Esophagus squamous epithelium (tissue), 5 donors: ENCODE results near the gene TPO. TPM values are rescaled to one million over a fixed set of nuclear protein-coding genes. Genes with fewer than 3 reads are reported as not detected.

Experiments
- DNase-seq: peaks from one replicate; lab custom pipeline; 2025; lab: John Stamatoyannopoulos, UW
- H3K27ac ChIP-seq, 4 donors: fragments of 200-600 bp; sonication (generic); one replicate each; pipeline ENCODE4 v1.5.1; 2016 to 2019; ENCODE audit warnings: mild to moderate bottlenecking in 1 of 4
- H3K27me3 ChIP-seq, 4 donors: fragments of 200-600 bp; sonication (generic); 1 replicate in 3 of 4; 2 replicates in 1 of 4; pipeline versions ENCODE4 v1.5.1 to v1.6.0; 2017 to 2021; ENCODE audit warnings: antibody characterized with exemption in 1 of 4
- H3K36me3 ChIP-seq, 3 donors: fragments of 200-600 bp; sonication (generic); one replicate each; pipeline ENCODE4 v1.5.1; 2016 to 2019
- H3K4me1 ChIP-seq, 3 donors: fragments of 200-600 bp; sonication (generic); one replicate each; pipeline ENCODE4 v1.5.1; 2017 to 2019
- H3K4me3 ChIP-seq, 4 donors: fragments of 200-600 bp; sonication (generic); 1 replicate in 3 of 4; 2 replicates in 1 of 4; pipeline ENCODE4 v1.5.1; 2016 to 2019; ENCODE audit warnings: mild to moderate bottlenecking in 2 of 4, moderate library complexity in 1 of 4
- H3K9me3 ChIP-seq, 3 donors: fragments of 200-600 bp; sonication (generic); one replicate each; pipeline ENCODE4 v1.5.1; 2016 to 2019
- CTCF ChIP-seq, 6 experiments: fragments of 450-650 bp in 4 of 6; fragments of 200-600 bp in 2 of 6; sonication (generic) in 2 of 6; IDR thresholded peaks; one replicate each; pipeline ENCODE4 v1.5.1; 2016 to 2019; ENCODE audit warnings: antibody characterized with exemption in 6 of 6, mild to moderate bottlenecking in 4 of 6, moderate library complexity in 4 of 6
- POLR2A ChIP-seq, 4 donors: fragments of 450-650 bp; IDR thresholded peaks; one replicate each; pipeline ENCODE4 v1.6.1; 2017; ENCODE audit warnings: antibody characterized with exemption in 4 of 4, mild to moderate bottlenecking in 4 of 4, moderate library complexity in 3 of 4
- WGBS, 2 donors: methylation state at CpG; one replicate each; pipeline ENCODE4 v1.1.5; 2018; 5-methylcytosine and 5-hydroxymethylcytosine counted together
- intact Hi-C: fragments of 100-400 bp; cut with DNase I; formaldehyde crosslinking; loops from one replicate; pipeline ENCODE4 v1.15.0; 2022
- total RNA-seq, 4 donors: library from RNA; depleted of rRNA; stranded (reverse); fragments of >200 nt; gene quantifications; one replicate each; pipeline ENCODE4 v1.1.0, GENCODE V29; 2016
- donor health status: DM: yes; HTN: yes; CAD: no.

TPO gene
- total RNA-seq, 4 donors from 2014 or later: 0.31 to 4.6 (median 2.7) TPM

GRCh38 chr2:1429895-1430294, 16.6 kb downstream of the TPO start:
- intact Hi-C loops: no loop called here
- Histone ChIP-seq H3K4me3 (no peak overlapping the region), H3K27ac (no peak overlapping the region), H3K4me1 (no peaks in the 10 kb centered on the region), H3K36me3 (no peaks in the 10 kb centered on the region), H3K27me3 (peaks cover 0 to 9% (median 0%) of the 10 kb centered on the region in 4 donors), H3K9me3 (no peaks in the 10 kb centered on the region)
- no peak for DNase-seq
- 78 to 82% methylated on average over 2 of the region's 2 CpGs for WGBS, 2 donors
- TF ChIP-seq CTCF (IDR thresholded peaks at IDR 0.05) (no peak), POLR2A (IDR thresholded peaks at IDR 0.05) (no peak)

GRCh38 chr2:1430491-1430890, 17.2 kb downstream of the TPO start:
- intact Hi-C loops: no loop called here
- 60% methylated on average over 1 of the region's 2 CpGs; no CpG with 5 or more reads in 1 of the 2 donors for WGBS, 2 donors
- H3K27me3 ChIP-seq: peaks cover 0 to 9% (median 0%) of the 10 kb centered on the region in 4 donors
- no peak for DNase-seq
- H3K27ac ChIP-seq: no peak overlapping the region
- no peaks in the 10 kb centered on the region for H3K9me3 ChIP-seq
- no peak for TF ChIP-seq POLR2A (IDR thresholded peaks at IDR 0.05)
- TF ChIP-seq CTCF (IDR thresholded peaks at IDR 0.05): no peak
- no peaks in the 10 kb centered on the region for H3K36me3 ChIP-seq
- H3K4me1 ChIP-seq: no peaks in the 10 kb centered on the region
- H3K4me3 ChIP-seq: no peak overlapping the region

DNA sequence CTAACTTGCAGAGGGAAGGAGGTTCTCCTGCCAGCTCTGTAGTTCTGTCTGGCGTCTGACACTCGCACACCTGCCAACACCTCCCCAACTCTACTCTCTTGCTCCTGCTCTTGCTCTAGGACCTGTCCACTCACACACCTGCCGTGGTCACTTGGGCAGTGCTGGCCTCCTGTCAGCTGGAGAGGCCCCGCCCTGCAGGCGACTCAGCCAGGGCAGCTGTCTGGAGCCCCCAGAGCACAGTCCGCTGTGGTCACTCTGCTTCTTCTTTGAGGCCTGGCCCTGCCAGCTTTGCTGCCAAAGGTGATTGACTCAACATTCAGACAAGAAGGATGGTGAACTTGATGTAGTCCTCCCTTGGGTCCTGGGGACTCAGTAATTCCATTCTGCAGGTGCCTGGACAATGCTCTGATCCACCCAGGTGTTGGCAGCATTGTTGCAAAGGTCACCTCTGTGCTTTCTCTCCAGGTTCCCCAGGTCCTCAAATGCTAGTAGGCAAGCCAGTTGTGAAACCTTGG, 18.7 kb downstream of the TPO start:
- Histone ChIP-seq H3K4me1 (no peaks in the 10 kb centered on the region), H3K27me3 (peaks cover 0 to 7% (median 0%) of the 10 kb centered on the region in 4 donors), H3K9me3 (no peaks in the 10 kb centered on the region), H3K27ac (no peak overlapping the region), H3K36me3 (no peaks in the 10 kb centered on the region), H3K4me3 (no peak overlapping the region)
- WGBS, 2 donors: 78 to 90% methylated on average over 6 of the region's 6 CpGs
- TF ChIP-seq CTCF (IDR thresholded peaks at IDR 0.05) (no peak), POLR2A (IDR thresholded peaks at IDR 0.05) (no peak)
- intact Hi-C loops: no loop called here
- DNase-seq: no peak

DNA sequence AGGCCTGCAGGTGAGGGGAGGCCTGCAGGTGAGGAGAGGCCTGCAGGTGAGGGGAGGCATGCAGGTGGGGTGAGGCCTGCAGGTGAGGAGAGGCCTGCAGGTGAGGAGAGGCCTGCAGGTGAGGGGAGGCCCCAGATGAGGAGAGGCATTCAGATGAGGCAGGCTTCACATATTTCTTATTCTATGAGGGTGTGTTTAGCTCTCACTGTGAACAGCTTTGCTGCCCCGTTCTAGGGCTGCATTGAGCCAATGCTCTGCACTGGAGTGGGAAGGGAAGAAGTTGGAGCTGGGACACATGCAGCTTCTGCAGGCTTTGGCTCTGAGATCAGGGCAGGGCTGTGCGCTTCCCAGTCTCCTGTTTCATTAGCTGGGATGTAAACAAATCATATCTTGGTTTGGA, 19.5 kb downstream of the TPO start:
- Histone ChIP-seq H3K27me3 (no peaks in the 10 kb centered on the region), H3K27ac (no peak overlapping the region), H3K36me3 (no peaks in the 10 kb centered on the region), H3K4me3 (no peak overlapping the region), H3K4me1 (no peaks in the 10 kb centered on the region), H3K9me3 (no peaks in the 10 kb centered on the region)
- no peak for DNase-seq
- intact Hi-C loops: no loop called here
- TF ChIP-seq CTCF (IDR thresholded peaks at IDR 0.05): no peak
- TF ChIP-seq POLR2A (IDR thresholded peaks at IDR 0.05): no peak
- 71 to 75% methylated on average over 1 to 2 of the region's 2 CpGs for WGBS, 2 donors

GRCh38 chr2:1436369-1436768, 23.1 kb downstream of the TPO start:
- 82 to 88% methylated on average over 7 to 9 of the region's 9 CpGs for WGBS, 2 donors

More at GRCh38 chr2:1436369-1436768, 23.1 kb downstream of the TPO start:
- Histone ChIP-seq H3K36me3 (no peaks in the 10 kb centered on the region), H3K4me1 (peaks cover 0 to 5% (median 0%) of the 10 kb centered on the region in 3 donors), H3K27me3 (no peaks in the 10 kb centered on the region), H3K9me3 (no peaks in the 10 kb centered on the region), H3K4me3 (no peak overlapping the region), H3K27ac (no peak overlapping the region)
- DNase-seq: no peak
- intact Hi-C loops: no loop called here
- no peak for TF ChIP-seq POLR2A (IDR thresholded peaks at IDR 0.05)
- TF ChIP-seq CTCF (IDR thresholded peaks at IDR 0.05): no peak
